ENCODE results near the gene PDSS2. TPM values are rescaled to one million over a fixed set of nuclear protein-coding genes. Genes with fewer than 3 reads are reported as not detected.

The PDSS2 gene
- total and polyA plus RNA-seq, 9 of the 15 experiments (the other 6 are each of a cell fraction or from before 2014, with no cell fraction given), result 5.8 to 21.1 (median 12.0) TPM

DNA sequence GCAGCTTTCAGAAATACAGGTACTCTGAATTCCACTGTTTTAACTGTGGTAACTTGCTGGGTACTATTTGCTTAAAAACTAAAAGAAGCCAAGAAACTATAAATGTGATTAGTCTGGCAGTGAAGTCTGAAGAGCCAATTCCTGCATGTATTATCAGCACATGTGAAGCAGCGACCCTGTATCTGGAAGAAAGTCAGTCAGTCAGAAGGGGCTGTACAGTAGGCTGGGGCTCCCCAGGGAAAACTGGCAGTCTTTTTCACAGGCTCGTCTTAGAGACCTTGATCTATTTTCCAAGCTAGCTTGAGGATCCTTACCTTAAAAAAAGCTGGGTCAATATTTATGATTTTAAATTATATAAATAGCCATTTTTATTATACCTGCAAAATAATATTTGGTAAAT lies 104.9 kb downstream of the PDSS2 start (continued):
- TF ChIP-seq CUX1 (CRISPR knock-in tag; IDR thresholded peaks at IDR 0.05) (no peak), SUPT5H (IDR thresholded peaks at IDR 0.05) (no peak)
- TF ChIP-seq, protein P1, sequence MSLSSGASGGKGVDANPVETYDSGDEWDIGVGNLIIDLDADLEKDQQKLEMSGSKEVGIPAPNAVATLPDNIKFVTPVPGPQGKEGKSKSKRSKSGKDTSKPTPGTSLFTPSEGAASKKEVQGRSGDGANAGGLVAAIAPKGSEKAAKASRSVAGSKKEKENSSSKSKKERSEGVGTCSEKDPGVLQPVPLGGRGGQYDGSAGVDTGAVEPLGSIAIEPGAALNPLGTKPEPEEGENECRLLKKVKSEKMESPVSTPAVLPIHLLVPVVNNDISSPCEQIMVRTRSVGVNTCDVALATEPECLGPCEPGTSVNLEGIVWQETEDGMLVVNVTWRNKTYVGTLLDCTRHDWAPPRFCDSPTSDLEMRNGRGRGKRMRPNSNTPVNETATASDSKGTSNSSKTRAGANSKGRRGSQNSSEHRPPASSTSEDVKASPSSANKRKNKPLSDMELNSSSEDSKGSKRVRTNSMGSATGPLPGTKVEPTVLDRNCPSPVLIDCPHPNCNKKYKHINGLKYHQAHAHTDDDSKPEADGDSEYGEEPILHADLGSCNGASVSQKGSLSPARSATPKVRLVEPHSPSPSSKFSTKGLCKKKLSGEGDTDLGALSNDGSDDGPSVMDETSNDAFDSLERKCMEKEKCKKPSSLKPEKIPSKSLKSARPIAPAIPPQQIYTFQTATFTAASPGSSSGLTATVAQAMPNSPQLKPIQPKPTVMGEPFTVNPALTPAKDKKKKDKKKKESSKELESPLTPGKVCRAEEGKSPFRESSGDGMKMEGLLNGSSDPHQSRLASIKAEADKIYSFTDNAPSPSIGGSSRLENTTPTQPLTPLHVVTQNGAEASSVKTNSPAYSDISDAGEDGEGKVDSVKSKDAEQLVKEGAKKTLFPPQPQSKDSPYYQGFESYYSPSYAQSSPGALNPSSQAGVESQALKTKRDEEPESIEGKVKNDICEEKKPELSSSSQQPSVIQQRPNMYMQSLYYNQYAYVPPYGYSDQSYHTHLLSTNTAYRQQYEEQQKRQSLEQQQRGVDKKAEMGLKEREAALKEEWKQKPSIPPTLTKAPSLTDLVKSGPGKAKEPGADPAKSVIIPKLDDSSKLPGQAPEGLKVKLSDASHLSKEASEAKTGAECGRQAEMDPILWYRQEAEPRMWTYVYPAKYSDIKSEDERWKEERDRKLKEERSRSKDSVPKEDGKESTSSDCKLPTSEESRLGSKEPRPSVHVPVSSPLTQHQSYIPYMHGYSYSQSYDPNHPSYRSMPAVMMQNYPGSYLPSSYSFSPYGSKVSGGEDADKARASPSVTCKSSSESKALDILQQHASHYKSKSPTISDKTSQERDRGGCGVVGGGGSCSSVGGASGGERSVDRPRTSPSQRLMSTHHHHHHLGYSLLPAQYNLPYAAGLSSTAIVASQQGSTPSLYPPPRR (CRISPR knock-in tag; IDR thresholded peaks at IDR 0.05; ENCODE audit: borderline replicate concordance), result no peak
